HepG2 (cell line): ENCODE data around the gene STMN1. TPM values are rescaled to one million over a fixed set of nuclear protein-coding genes. Genes with fewer than 3 reads are reported as not detected.

Experiments used
- CBX2 ChIP-seq, 2 experiments: fragments of 200-600 bp in 1 of 2; sonication (generic); formaldehyde crosslinking in 1 of 2; IDR thresholded peaks; 2 replicates each; pipeline versions ENCODE4 v1.7.0 to v1.8.1; 2018 to 2022; ENCODE audit warnings: low read depth in 2 of 2, low read length in 1 of 2, mild to moderate bottlenecking in 1 of 2, missing genetic modification reagents in 1 of 2
- GABPA ChIP-seq, 2 experiments: IDR thresholded peaks; 2 replicates each; pipeline ENCODE4 v1.6.1; 2011 to 2016; ENCODE audit warnings: low read depth in 2 of 2, low read length in 1 of 2, missing biosample characterization in 1 of 2, missing genetic modification characterization in 1 of 2
- GATAD1 ChIP-seq: IDR thresholded peaks from 2 replicates; pipeline ENCODE4 v1.6.1; 2016; ENCODE audit warnings: missing genetic modification reagents, missing compliant biosample characterization
- KDM2A ChIP-seq: sonication (generic); formaldehyde crosslinking; IDR thresholded peaks from 2 replicates; pipeline ENCODE4 v1.4.0; 2020; ENCODE audit warnings: low read depth, missing genetic modification reagents, borderline replicate concordance
- MYC ChIP-seq: sonication (generic); formaldehyde crosslinking; IDR thresholded peaks from 2 replicates; pipeline ENCODE4 v1.9.0; 2021; ENCODE audit warnings: missing genetic modification reagents, borderline replicate concordance
- NKX3-1 ChIP-seq: sonication (generic); formaldehyde crosslinking; IDR thresholded peaks from 2 replicates; pipeline ENCODE4 v1.5.0; 2020; ENCODE audit warnings: missing genetic modification reagents
- SALL1 ChIP-seq: sonication (generic); formaldehyde crosslinking; IDR thresholded peaks from 2 replicates; pipeline ENCODE4 v1.8.0; 2022; ENCODE audit warnings: mild to moderate bottlenecking, missing genetic modification reagents
- SIN3A ChIP-seq: IDR thresholded peaks from 2 replicates; pipeline ENCODE4 v1.6.1; 2011; ENCODE audit warnings: low read depth, mild to moderate bottlenecking, control low read depth, low read length, borderline replicate concordance
- SIX4 ChIP-seq: sonication (generic); formaldehyde crosslinking; IDR thresholded peaks from 2 replicates; pipeline ENCODE4 v1.4.0; 2020; ENCODE audit warnings: missing genetic modification reagents
- SNRNP70 ChIP-seq: fragments of 200-400 bp; formaldehyde crosslinking; IDR thresholded peaks from 2 replicates; pipeline ENCODE4 v1.6.1; 2017; ENCODE audit warnings: mild to moderate bottlenecking, low read depth, low read length, moderate library complexity
- SPEN ChIP-seq: sonication (generic); formaldehyde crosslinking; IDR thresholded peaks from 2 replicates; pipeline ENCODE4 v1.5.1; 2020; ENCODE audit warnings: low read depth, mild to moderate bottlenecking, missing genetic modification reagents
- ZC3H13 ChIP-seq: sonication (generic); formaldehyde crosslinking; IDR thresholded peaks from 2 replicates; pipeline ENCODE4 v1.8.1; 2023; ENCODE audit warnings: mild to moderate bottlenecking, missing genetic modification reagents, moderate library complexity
- ZFP41 ChIP-seq: sonication (generic); formaldehyde crosslinking; IDR thresholded peaks from 2 replicates; pipeline ENCODE4 v1.4.0; 2020; ENCODE audit warnings: mild to moderate bottlenecking, missing genetic modification reagents, borderline replicate concordance
- ZNF12 ChIP-seq: sonication (generic); formaldehyde crosslinking; IDR thresholded peaks from 2 replicates; pipeline ENCODE4 v1.5.0; 2020; ENCODE audit warnings: missing genetic modification reagents
- ZNF264 ChIP-seq: sonication (generic); formaldehyde crosslinking; IDR thresholded peaks from 2 replicates; pipeline ENCODE4 v1.4.0; 2020; ENCODE audit warnings: missing genetic modification reagents
- ZNF317 ChIP-seq: sonication (generic); formaldehyde crosslinking; IDR thresholded peaks from 2 replicates; pipeline ENCODE4 v1.5.0; 2020; ENCODE audit warnings: mild to moderate bottlenecking, missing genetic modification reagents
- ZNF441 ChIP-seq: sonication (generic); formaldehyde crosslinking; IDR thresholded peaks from 2 replicates; pipeline ENCODE4 v1.7.0; 2021; ENCODE audit warnings: missing genetic modification reagents, borderline replicate concordance
- ZNF713 ChIP-seq: sonication (generic); formaldehyde crosslinking; IDR thresholded peaks from 2 replicates; pipeline ENCODE4 v1.4.0; 2020; ENCODE audit warnings: mild to moderate bottlenecking, missing genetic modification reagents
- ZNF782 ChIP-seq: sonication (generic); formaldehyde crosslinking; IDR thresholded peaks from 2 replicates; pipeline ENCODE4 v1.4.0; 2020; ENCODE audit warnings: missing genetic modification reagents, mild to moderate bottlenecking, borderline replicate concordance
- ZZZ3 ChIP-seq: sonication (generic); formaldehyde crosslinking; IDR thresholded peaks from 2 replicates; pipeline ENCODE4 v1.4.0; 2020; ENCODE audit warnings: missing genetic modification reagents, mild to moderate bottlenecking, borderline replicate concordance
- polyA plus RNA-seq, 8 experiments: library from polyadenylated mRNA; depleted of rRNA in 3 of 8; stranded (reverse) in 7 of 8; unstranded in 1 of 8; fragments of >200 nt; fragmentation: Illumina TruSeq in 4 of 8; extraction: Trizol in 4 of 8; gene quantifications; 2 replicates each; pipeline versions ENCODE4 v1.2.1 to v1.2.3, GENCODE V29; 2011 to 2016; ENCODE audit warnings: low read depth in 4 of 8, missing spikeins in 1 of 8, mixed read lengths in 1 of 8; ENCODE audit not compliant: insufficient read depth in 1 of 8
- total RNA-seq, 5 experiments: library from RNA; depleted of rRNA; stranded (reverse); fragments of >200 nt; fragmentation: Illumina TruSeq; extraction: Trizol; gene quantifications; 2 replicates each; pipeline ENCODE4 v1.2.3, GENCODE V29; 2016; ENCODE audit warnings: low read depth in 1 of 5
- TF ChIP-seq, protein P1 (sequence below): sonication (generic); formaldehyde crosslinking; IDR thresholded peaks from 2 replicates; pipeline ENCODE4 v1.5.0; 2020; ENCODE audit warnings: missing genetic modification reagents, mild to moderate bottlenecking, borderline replicate concordance
- TF ChIP-seq, protein P2 (sequence below): sonication (generic); formaldehyde crosslinking; conservative IDR thresholded peaks from 2 replicates; pipeline ENCODE4 v1.8.0; 2022; ENCODE audit warnings: missing genetic modification reagents
- TF ChIP-seq, protein P3 (sequence below): sonication (generic); formaldehyde crosslinking; IDR thresholded peaks from 2 replicates; pipeline ENCODE4 v1.5.1; 2020; ENCODE audit warnings: missing genetic modification reagents, mild to moderate bottlenecking, borderline replicate concordance
- TF ChIP-seq, protein P4 (sequence below): sonication (generic); formaldehyde crosslinking; IDR thresholded peaks from 2 replicates; pipeline ENCODE4 v1.8.1; 2023; ENCODE audit warnings: mild to moderate bottlenecking, moderate library complexity, missing genetic modification reagents

Gene STMN1
- total and polyA plus RNA-seq, 2 of the 13 experiments (the other 11 are each of a cell fraction or from before 2014, with no cell fraction given) = 45.9 to 409 TPM

DNA sequence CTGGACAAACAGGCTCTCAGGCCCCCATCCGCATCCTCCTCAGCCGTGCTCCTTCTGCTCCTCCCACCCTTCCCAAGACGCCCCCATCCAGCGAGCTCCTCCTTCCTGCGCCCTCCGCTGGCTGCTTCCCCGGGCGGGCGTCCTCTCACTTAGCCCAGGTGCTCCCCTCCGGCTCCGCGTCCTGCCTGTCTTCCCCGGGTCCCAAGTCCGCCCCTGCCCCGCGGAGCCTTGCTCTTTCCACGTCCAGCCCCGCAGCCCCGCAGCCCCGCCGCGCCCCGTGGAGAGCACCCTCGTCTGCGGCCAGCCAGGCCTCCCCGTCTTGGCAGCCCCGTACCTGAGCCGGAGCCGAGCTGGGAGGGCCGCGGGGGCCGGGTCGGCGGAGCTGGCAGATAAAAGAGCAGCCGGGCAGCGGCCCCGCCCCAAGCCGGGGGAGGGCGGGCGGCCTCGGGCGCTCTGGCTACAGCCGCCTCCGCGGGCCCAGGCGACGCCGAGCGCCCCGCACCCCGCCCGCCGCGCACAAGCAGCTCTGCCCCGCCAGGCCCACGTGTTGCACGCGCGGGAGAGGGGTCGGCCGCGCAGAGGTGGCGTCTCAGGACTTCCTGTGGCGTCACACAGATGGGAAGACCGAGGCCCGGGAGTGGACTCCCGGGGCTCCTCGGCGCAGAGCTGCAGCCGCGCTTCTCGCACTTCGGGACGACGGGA, 30.9 kb downstream of the STMN1 start, which contains the start of gene PAQR7 (continued):
- TF ChIP-seq ZNF264 (CRISPR knock-in tag) (0 out of 2 replicates have a peak, but pooled peaks have one; percentile 12), ZNF713 (CRISPR knock-in tag) (0 out of 2 replicates have a peak, but pooled peaks have one; percentile 77), ZFP41 (0 out of 2 replicates have a peak, but pooled peaks have one; percentile 35), CBX2 (IDR thresholded peaks at IDR 0.05; ENCODE audit: low read depth, low read length) (no peak), CBX2 (CRISPR knock-in tag; IDR thresholded peaks at IDR 0.05; ENCODE audit: low read depth) (0 out of 2 replicates have a peak, but pooled peaks have one; percentile 50), MYC (CRISPR knock-in tag) (peak; percentile 83), ZNF441 (CRISPR knock-in tag) (0 out of 2 replicates have a peak, but pooled peaks have one; percentile 63), ZNF317 (CRISPR knock-in tag) (no peak; the same call in 1 of the 2 replicates), KDM2A (CRISPR knock-in tag) (peak; percentile 42; the same call in 1 of the 2 replicates), ZNF12 (CRISPR knock-in tag) (peak; percentile 82), SNRNP70 (no peak), SIX4 (CRISPR knock-in tag) (no peak; the same call in 1 of the 2 replicates), GABPA (IDR thresholded peaks at IDR 0.05; ENCODE audit: low read depth, low read length) (peak; percentile 56), GABPA (CRISPR knock-in tag; IDR thresholded peaks at IDR 0.05; ENCODE audit: low read depth) (peak; percentile 62; the same call in 1 of the 2 replicates), NKX3-1 (CRISPR knock-in tag) (peak; percentile 78; the same call in 1 of the 2 replicates), SPEN (peak; percentile 70; the same call in 1 of the 2 replicates), SIN3A (no peak), ZC3H13 (CRISPR knock-in tag) (peak; percentile 95), ZNF782 (CRISPR knock-in tag) (peak; percentile 95; the same call in 1 of the 2 replicates), GATAD1 (peak; percentile 28; the same call in 1 of the 2 replicates), SALL1 (CRISPR knock-in tag) (peak; percentile 93), ZZZ3 (CRISPR knock-in tag) (no peak; the same call in 1 of the 2 replicates)
- TF ChIP-seq, protein P1, sequence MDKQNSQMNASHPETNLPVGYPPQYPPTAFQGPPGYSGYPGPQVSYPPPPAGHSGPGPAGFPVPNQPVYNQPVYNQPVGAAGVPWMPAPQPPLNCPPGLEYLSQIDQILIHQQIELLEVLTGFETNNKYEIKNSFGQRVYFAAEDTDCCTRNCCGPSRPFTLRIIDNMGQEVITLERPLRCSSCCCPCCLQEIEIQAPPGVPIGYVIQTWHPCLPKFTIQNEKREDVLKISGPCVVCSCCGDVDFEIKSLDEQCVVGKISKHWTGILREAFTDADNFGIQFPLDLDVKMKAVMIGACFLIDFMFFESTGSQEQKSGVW (CRISPR knock-in tag) = no peak
- TF ChIP-seq, protein P2, sequence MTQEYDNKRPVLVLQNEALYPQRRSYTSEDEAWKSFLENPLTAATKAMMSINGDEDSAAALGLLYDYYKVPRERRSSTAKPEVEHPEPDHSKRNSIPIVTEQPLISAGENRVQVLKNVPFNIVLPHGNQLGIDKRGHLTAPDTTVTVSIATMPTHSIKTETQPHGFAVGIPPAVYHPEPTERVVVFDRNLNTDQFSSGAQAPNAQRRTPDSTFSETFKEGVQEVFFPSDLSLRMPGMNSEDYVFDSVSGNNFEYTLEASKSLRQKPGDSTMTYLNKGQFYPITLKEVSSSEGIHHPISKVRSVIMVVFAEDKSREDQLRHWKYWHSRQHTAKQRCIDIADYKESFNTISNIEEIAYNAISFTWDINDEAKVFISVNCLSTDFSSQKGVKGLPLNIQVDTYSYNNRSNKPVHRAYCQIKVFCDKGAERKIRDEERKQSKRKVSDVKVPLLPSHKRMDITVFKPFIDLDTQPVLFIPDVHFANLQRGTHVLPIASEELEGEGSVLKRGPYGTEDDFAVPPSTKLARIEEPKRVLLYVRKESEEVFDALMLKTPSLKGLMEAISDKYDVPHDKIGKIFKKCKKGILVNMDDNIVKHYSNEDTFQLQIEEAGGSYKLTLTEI (CRISPR knock-in tag) = no peak
- TF ChIP-seq, protein P3, sequence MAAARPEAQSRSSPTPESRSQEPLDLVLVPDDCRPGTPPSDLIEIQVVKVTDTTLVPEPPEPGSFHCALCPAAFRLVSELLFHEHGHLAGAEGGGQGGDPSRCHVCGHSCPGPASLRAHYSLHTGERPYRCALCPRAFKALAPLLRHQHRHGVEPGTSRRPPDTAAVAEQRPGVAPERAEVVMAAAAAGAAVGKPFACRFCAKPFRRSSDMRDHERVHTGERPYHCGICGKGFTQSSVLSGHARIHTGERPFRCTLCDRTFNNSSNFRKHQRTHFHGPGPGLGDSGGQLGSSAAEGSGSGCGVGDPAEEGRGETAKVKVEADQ (CRISPR knock-in tag) = peak; percentile 76; the same call in 1 of the 2 replicates
- TF ChIP-seq, protein P4, sequence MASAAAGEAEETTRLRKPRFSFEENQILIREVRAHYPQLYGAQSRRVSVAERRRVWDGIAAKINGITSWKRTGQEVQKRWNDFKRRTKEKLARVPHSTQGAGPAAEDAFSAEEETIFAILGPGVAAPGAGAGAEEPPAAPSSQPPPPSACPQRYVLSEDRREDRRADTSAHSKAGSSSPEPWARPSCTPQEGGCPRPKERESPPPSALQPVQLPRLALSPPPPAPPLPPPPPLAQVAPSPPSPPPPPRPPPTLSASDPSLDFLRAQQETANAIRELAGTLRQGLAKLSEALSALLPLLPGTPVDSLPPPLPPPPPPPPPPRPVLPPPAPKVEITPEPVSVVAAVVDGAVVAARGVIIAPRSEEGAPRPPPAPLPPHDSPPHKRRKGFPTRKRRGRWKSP (CRISPR knock-in tag) = peak; percentile 67; the same call in 1 of the 2 replicates
